ENCODE data around the gene NKX6-2.
A peak's percentile ranks its signal among the peaks of the same experiment; 100 is the strongest.
"Not testable (repeated sequence)": the region's sequence is repeated elsewhere in the genome, so short reads cannot be mapped to it uniquely, and the experiment has no call there.

NKX6-2 gene

GRCh38 chr10:132752378-132752777 is 33.6 kb downstream of the NKX6-2 start:
- no peak for DNase-seq

GRCh38 chr10:132750936-132751335 is 35.0 kb downstream of the NKX6-2 start:
- DNase-seq, result no peak

GRCh38 chr10:132749371-132749795 is 36.6 kb downstream of the NKX6-2 start:
- peak; percentile 26 for DNase-seq

GRCh38 chr10:132748545-132749370 is 37.2 kb downstream of the NKX6-2 start:
- peak; percentile 0 for DNase-seq

GRCh38 chr10:132748135-132748534 is 37.8 kb downstream of the NKX6-2 start:
- no peak for DNase-seq

- no peak for DNase-seq
These were observed 38.9 kb downstream of the NKX6-2 start for GRCh38 chr10:132746801-132747625.

GRCh38 chr10:132746386-132746785 is 39.6 kb downstream of the NKX6-2 start:
- no peak for DNase-seq

- DNase-seq, result no peak
These were observed 40.0 kb downstream of the NKX6-2 start for GRCh38 chr10:132745971-132746370.

- DNase-seq, result no peak
These were observed 40.4 kb downstream of the NKX6-2 start for GRCh38 chr10:132745511-132745910.

GRCh38 chr10:132744839-132745238 is 41.1 kb downstream of the NKX6-2 start:
- DNase-seq, result no peak

GRCh38 chr10:132743925-132744490 is 41.9 kb downstream of the NKX6-2 start:
- DNase-seq, result no peak

- not testable (repeated sequence) for DNase-seq
These were observed 42.6 kb downstream of the NKX6-2 start for GRCh38 chr10:132743196-132743924.

- no peak for DNase-seq
These were observed 43.1 kb downstream of the NKX6-2 start for GRCh38 chr10:132742837-132743194.

- DNase-seq, result no peak
These were observed 43.6 kb downstream of the NKX6-2 start for GRCh38 chr10:132742167-132742836.

- DNase-seq, result no peak
These were observed 45.4 kb downstream of the NKX6-2 start for GRCh38 chr10:132740588-132740987.

GRCh38 chr10:132739225-132739613 is 46.7 kb downstream of the NKX6-2 start:
- DNase-seq, result no peak

- DNase-seq, result no peak
These were observed 47.3 kb downstream of the NKX6-2 start for GRCh38 chr10:132738454-132739224.

GRCh38 chr10:132737390-132738048 is 48.4 kb downstream of the NKX6-2 start:
- no peak for DNase-seq

- no peak for DNase-seq
These were observed 50.0 kb downstream of the NKX6-2 start for GRCh38 chr10:132735923-132736391.

- DNase-seq, result peak; percentile 25
These were observed 50.6 kb downstream of the NKX6-2 start for GRCh38 chr10:132735341-132735775.

- DNase-seq, result no peak
These were observed 52.0 kb downstream of the NKX6-2 start for GRCh38 chr10:132733926-132734325.

All from DMS79 treated with DMSO at 0.1 percent for 48 hours (cell line).